Natural killer cell treated with Interleukin-12 subunit alpha and Interleukin-12 subunit beta and Interleukin-15 and Interleukin-18, amount 100 ng/mL, for 72 hours (primary cell): ENCODE measurements around the gene RALGAPB. TPM values are rescaled to one million over a fixed set of nuclear protein-coding genes. Genes with fewer than 3 reads are reported as not detected.
"Not testable (repeated sequence)": the region's sequence is repeated elsewhere in the genome, so short reads cannot be mapped to it uniquely, and the experiment has no call there.

Source experiments
- ATAC-seq, 2 donors: fragments of 150-1000 bp; cut with Tn5 transposase in 1 of 2; sonication (Bioruptor Pico), chemical (Tn5 transposase) in 1 of 2; 2 replicates each; pipeline ENCODE4 v1.10.0; 2021
- DNase-seq: peaks from one replicate; pipeline ENCODE4 v3.0.0; 2022; ENCODE audit warnings: low spot score
- H3K27ac Mint-ChIP-seq, 2 donors: 1 replicate in 1 of 2; 2 replicates in 1 of 2; pipeline ENCODE4 v1.8.0; 2022; ENCODE audit warnings: mixed read lengths in 2 of 2, mild to moderate bottlenecking in 1 of 2, moderate library complexity in 1 of 2
- H3K27me3 Mint-ChIP-seq, 2 donors: 1 replicate in 1 of 2; 2 replicates in 1 of 2; pipeline ENCODE4 v1.8.0; 2022; ENCODE audit warnings: mixed read lengths in 2 of 2
- H3K36me3 Mint-ChIP-seq: one replicate; pipeline ENCODE4 v1.8.0; 2022; ENCODE audit warnings: mixed read lengths
- H3K4me1 Mint-ChIP-seq, 2 donors: 1 replicate in 1 of 2; 2 replicates in 1 of 2; pipeline ENCODE4 v1.8.0; 2022; ENCODE audit warnings: low read depth in 2 of 2, mixed read lengths in 2 of 2, mild to moderate bottlenecking in 1 of 2
- H3K4me3 Mint-ChIP-seq: one replicate; pipeline ENCODE4 v1.8.0; 2022; ENCODE audit warnings: mixed read lengths
- H3K9me3 Mint-ChIP-seq: 2 replicates; pipeline ENCODE4 v1.8.0; 2022; ENCODE audit warnings: mixed read lengths
- total RNA-seq, 2 donors: library from RNA; stranded (reverse); gene quantifications; one replicate each; pipeline ENCODE4 v1.2.3, GENCODE V29; 2022

The RALGAPB gene
- total RNA-seq, 2 donors from 2014 or later: 37.7 to 41.4 TPM

DNA sequence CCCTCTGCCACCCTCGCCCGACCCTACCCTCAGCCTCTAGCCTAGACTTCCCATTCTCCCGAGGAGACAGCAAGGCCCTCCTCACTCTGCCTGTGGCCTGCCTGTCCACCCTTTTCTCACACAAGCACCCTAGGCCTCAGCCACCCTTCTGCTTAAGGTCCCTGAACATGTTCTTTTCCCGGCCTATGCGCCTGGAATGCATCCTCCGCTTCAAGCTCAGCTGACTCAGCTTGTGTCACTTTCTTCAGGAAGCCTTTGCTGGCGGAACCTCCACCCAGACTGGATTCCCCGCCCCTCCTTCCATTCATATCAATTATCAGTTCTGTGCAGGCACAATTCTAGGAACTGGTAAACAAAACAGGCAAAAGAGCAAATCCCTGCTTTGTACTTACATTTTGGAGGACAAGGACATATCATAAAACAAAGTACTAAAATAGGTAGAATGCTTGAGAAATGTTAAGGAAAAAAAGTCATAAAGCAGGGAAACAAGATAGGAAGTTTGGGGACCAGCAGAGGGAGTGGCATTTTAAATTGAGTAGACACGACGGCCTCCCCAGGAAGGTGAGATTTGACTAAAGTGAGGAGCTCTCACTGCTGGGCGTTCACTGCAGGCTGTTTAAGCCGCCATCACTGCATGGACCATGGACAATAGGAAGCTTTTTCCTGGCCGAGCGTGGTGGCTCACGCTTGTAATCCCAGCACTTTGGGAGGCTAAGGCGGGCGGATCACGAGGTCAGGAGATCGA, 19.6 kb upstream of the RALGAPB start:
- peaks cover 2 to 6% of the 10 kb centered on the region in 2 donors for H3K27me3 Mint-ChIP-seq
- peaks cover 13% of the 10 kb centered on the region for H3K36me3 Mint-ChIP-seq
- no peak overlapping the region for H3K27ac Mint-ChIP-seq
- DNase-seq: no peak
- no peak overlapping the region for H3K4me3 Mint-ChIP-seq
- H3K4me1 Mint-ChIP-seq: peaks cover 5% of the 10 kb centered on the region in 2 donors
- ATAC-seq: no peak
- no peaks in the 10 kb centered on the region for H3K9me3 Mint-ChIP-seq

DNA sequence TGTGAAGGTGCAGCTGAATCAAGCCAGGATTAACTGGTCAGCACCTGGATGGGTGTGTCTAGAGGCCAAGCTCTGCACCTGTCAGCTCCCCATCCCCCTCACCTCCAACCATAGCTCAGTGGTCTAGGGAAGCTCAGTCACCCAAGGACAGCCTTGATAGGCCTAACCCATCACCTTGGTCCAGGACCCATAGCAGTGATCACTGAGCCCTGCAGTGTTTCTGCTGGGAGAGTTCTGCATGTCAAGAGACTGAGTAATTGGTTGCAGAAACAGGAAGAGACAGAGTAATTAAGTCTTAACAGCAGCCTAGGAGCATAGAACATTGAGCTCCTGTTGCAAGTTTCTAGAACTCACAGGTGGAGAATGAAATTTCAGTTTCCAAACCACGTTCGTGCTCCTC, 18.7 kb upstream of the RALGAPB start:
- H3K36me3 Mint-ChIP-seq: peaks cover 13% of the 10 kb centered on the region
- no peaks in the 10 kb centered on the region for H3K9me3 Mint-ChIP-seq
- ATAC-seq (no peak), DNase-seq (no peak)
- no peak overlapping the region for H3K27ac Mint-ChIP-seq
- H3K27me3 Mint-ChIP-seq: peaks cover 2 to 6% of the 10 kb centered on the region in 2 donors
- H3K4me3 Mint-ChIP-seq: no peak overlapping the region
- no peaks in the 10 kb centered on the region for H3K4me1 Mint-ChIP-seq

DNA sequence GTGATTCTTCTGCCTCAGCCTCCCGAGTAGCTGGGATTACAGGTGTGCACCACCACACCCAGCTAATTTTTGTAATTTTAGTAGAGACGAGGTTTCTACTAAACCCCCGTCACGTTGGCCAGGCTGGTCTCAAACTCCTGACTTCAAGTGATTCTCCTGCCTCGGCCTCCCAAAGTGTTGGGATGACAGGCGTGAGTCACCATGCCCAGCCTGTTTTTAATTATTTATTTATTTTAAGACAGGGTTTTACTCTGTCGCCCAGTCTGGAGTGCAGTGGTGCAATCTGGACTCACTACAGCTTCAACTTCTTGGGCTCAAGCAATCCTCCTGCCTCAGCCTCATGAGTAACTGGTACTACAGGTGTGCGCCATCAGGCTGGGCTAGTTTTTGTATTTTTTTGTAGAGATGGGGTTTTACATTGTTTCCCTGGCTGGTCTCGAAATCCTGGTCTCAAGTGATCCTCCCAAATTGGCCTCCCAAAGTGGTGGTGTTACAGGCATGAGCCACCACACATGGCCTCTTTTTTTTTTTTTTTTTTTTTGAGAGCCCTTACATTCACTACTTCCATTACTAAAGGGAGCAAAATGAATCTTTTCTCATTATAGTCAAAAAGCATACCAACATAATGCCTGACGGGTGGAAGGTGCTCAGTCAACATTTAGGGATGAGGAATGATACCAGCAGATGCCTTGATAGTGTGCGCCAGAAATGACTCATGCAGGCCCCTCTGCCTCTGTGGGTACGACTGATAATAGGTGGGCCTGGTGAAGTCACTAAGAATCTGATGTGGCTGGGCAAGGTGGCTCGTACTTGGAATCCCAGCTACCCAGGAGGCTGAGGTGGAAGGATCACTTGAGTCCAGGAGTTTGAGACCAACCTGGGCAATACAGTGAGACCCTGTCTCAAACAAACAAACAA, 17.8 kb upstream of the RALGAPB start:
- no peak overlapping the region for H3K27ac Mint-ChIP-seq
- H3K4me1 Mint-ChIP-seq: no peaks in the 10 kb centered on the region
- H3K27me3 Mint-ChIP-seq: peaks cover 2 to 6% of the 10 kb centered on the region in 2 donors
- H3K4me3 Mint-ChIP-seq: no peak overlapping the region
- no peak for DNase-seq
- H3K9me3 Mint-ChIP-seq: no peaks in the 10 kb centered on the region
- H3K36me3 Mint-ChIP-seq: peaks cover 8% of the 10 kb centered on the region
- ATAC-seq: no peak

DNA sequence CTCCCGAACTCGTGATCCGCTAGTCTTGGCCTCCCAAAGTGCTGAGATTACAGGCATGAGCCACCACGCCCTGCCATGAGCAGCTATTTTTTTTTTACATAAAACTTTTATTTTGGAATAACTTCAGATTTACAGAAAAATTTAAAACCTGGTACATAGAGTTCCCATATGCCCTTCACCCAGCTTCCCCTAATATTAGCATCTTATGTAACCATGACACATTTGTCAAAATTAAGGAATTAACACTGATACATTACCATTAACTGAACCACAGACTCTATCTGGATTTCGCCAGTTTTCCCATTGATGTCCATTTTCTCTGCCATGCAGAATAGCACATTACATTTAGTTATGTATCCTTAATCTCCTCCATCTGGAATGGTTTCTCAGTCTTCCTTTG, 14.3 kb upstream of the RALGAPB start:
- DNase-seq (no peak), ATAC-seq (no peak)
- H3K4me3 Mint-ChIP-seq: no peak overlapping the region
- no peaks in the 10 kb centered on the region for H3K4me1 Mint-ChIP-seq
- H3K9me3 Mint-ChIP-seq: no peaks in the 10 kb centered on the region
- H3K27me3 Mint-ChIP-seq: peaks cover 2 to 6% of the 10 kb centered on the region in 2 donors
- no peaks in the 10 kb centered on the region for H3K36me3 Mint-ChIP-seq
- no peak overlapping the region for H3K27ac Mint-ChIP-seq

DNA sequence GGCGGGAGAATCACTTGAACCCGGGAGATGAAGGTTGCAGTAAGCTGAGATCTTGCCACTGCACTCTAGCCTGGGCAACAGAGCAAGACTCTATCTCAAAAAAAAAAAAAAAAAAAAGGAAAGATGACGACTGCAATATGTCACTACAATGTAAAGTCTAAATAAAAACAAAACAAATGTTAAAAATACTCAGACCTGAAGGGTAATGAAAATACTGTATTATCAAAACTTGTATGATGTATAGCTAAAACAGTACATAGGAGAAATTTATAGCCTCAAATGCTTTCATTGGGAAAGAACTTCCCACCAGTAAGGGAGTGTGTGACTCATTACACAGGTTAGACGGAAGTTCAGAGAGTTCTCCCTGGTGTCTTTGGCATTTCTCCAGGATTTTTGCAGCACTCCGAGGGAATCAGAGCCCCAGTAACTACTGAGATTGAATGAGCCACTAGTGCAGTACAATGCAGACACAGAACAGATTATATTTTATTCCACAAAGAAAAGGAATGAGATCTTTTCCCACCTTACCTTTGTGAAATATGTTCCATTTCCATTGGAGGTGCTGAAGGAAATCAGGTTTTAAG, 12.5 kb upstream of the RALGAPB start:
- DNase-seq (no peak), ATAC-seq (no peak)
- Mint-ChIP-seq H3K27me3 (peaks cover 2 to 6% of the 10 kb centered on the region in 2 donors), H3K4me3 (no peak overlapping the region), H3K4me1 (no peaks in the 10 kb centered on the region), H3K9me3 (no peaks in the 10 kb centered on the region), H3K27ac (no peak overlapping the region), H3K36me3 (no peaks in the 10 kb centered on the region)

DNA sequence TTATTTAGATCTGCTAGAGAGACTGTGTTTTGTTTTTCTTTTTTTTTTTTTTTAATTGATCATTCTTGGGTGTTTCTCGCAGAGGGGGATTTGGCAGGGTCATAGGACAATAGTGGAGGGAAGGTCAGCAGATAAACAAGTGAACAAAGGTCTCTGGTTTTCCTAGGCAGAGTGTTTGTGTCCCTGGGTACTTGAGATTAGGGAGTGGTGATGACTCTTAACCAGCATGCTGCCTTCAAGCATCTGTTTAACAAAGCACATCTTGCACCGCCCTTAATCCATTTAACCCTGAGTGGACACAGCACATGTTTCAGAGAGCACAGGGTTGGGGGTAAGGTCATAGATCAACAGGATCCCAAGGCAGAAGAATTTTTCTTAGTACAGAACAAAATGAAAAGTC, 12.0 kb upstream of the RALGAPB start:
- DNase-seq, H3K36me3 Mint-ChIP-seq, H3K9me3 Mint-ChIP-seq, H3K27me3 Mint-ChIP-seq, ATAC-seq, H3K4me3 Mint-ChIP-seq, H3K4me1 Mint-ChIP-seq, H3K27ac Mint-ChIP-seq: not testable (repeated sequence)

DNA sequence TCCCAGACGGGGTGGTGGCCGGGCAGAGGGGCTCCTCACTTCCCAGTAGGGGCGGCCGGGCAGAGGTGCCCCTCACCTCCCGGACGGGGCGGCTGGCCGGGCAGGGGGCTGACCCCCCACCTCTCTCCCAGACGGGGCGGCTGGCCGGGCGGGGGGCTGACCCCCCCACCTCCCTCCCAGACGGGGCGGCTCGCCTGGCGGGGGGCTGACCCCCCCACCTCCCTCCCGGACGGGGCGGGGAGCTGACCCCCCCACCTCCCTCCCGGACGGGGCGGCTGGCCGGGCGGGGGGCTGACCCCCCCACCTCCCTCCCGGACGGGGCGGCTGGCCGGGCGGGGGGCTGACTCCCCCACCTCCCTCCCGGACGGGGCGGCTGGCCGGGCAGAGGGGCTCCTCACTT, 11.5 kb upstream of the RALGAPB start:
- not testable (repeated sequence) for ATAC-seq, DNase-seq

DNA sequence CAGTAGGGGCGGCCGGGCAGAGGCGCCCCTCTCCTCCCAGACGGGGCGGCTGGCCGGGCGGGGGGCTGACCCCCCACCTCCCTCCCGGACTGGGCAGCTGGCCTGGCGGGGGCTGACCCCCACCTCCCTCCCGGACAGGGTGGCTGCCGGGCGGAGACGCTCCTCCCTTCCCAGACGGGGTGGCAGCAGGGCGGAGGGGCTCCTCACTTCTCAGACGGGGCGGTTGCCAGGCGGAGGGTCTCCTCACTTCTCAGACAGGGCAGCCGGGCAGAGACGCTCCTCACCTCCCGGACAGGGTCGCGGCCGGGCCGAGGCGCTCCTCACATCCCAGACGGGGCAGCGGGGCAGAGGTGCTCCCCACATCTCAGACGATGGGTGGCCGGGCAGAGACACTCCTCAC, 11.1 kb upstream of the RALGAPB start:
- not testable (repeated sequence) for H3K4me3 Mint-ChIP-seq, H3K9me3 Mint-ChIP-seq, H3K4me1 Mint-ChIP-seq, ATAC-seq, DNase-seq, H3K27me3 Mint-ChIP-seq, H3K27ac Mint-ChIP-seq, H3K36me3 Mint-ChIP-seq

More for the DNA sequence above, 11.5 kb upstream of the RALGAPB start:
- H3K27ac Mint-ChIP-seq, H3K27me3 Mint-ChIP-seq, H3K4me3 Mint-ChIP-seq, H3K9me3 Mint-ChIP-seq, H3K36me3 Mint-ChIP-seq, H3K4me1 Mint-ChIP-seq: not testable (repeated sequence)

DNA sequence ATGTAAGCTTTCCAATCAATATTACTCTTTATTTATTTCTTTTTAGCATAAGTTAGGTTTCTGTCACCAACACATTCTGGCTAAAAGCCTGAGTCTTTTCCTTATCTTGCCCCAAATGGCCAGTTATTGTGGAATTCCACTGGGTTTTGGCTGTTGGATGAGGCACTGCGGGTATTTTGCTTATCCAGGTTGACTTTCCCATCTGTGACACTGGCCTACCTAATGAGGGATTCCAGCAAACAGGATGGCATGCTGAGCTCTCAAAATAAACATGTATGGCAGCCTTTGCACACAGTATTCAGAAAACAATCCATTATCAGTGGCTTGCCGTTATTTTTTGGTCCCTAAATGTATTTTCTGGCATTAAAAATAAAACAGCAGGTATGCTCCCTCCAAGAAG, 6.5 kb upstream of the RALGAPB start:
- Mint-ChIP-seq H3K9me3 (no peaks in the 10 kb centered on the region), H3K4me1 (no peaks in the 10 kb centered on the region), H3K4me3 (no peak overlapping the region), H3K27me3 (no peaks in the 10 kb centered on the region), H3K36me3 (no peaks in the 10 kb centered on the region), H3K27ac (no peak overlapping the region)
- no peak for DNase-seq
- no peak for ATAC-seq

DNA sequence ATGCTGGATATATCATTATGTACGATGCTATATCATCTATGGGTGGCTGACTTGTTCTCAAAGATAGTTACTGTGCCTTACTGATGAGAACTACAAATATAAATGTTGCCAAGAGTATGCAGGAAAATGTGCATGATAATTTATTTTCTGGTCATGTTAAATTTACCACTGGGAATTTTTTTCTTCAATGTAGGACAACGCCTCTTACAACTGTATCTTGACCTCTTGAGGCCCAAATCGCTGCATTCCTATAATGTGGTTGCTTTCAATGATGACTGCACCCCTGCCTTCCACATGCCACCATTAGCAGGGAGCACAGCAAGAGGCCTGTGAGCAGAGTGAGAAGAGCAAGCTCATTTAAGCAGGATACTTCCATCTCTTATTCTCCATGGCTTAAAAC, 5.7 kb upstream of the RALGAPB start:
- Mint-ChIP-seq H3K4me1 (peaks cover 4 to 5% of the 10 kb centered on the region in 2 donors), H3K4me3 (no peak overlapping the region), H3K27me3 (no peaks in the 10 kb centered on the region), H3K9me3 (no peaks in the 10 kb centered on the region), H3K27ac (no peak overlapping the region), H3K36me3 (no peaks in the 10 kb centered on the region)
- DNase-seq: no peak
- ATAC-seq: no peak

DNA sequence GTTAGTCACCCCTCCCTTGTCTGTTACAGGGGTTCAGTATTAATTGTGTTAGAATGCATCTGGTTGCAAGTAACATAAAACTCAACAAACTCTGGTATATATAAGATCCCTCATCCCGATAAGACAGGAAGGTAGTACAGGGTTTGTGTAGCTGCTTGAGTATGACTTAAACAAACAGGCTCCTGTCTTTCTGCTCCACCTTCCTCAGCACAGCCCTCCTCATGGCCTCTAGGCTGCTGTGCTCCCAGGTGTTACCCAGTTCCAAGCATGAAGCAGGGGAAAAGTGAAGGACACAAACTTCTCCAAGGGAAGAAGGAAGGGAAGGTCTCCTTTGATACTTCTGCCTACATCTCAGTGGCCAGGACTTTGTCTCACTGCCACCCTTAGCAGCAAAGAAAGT, 1.4 kb upstream of the RALGAPB start:
- Mint-ChIP-seq H3K27ac (no peak overlapping the region), H3K4me1 (peaks cover 31 to 32% of the 10 kb centered on the region in 2 donors), H3K9me3 (no peaks in the 10 kb centered on the region), H3K27me3 (no peaks in the 10 kb centered on the region), H3K36me3 (no peaks in the 10 kb centered on the region), H3K4me3 (no peak overlapping the region)
- no peak for DNase-seq
- ATAC-seq: no peak

DNA sequence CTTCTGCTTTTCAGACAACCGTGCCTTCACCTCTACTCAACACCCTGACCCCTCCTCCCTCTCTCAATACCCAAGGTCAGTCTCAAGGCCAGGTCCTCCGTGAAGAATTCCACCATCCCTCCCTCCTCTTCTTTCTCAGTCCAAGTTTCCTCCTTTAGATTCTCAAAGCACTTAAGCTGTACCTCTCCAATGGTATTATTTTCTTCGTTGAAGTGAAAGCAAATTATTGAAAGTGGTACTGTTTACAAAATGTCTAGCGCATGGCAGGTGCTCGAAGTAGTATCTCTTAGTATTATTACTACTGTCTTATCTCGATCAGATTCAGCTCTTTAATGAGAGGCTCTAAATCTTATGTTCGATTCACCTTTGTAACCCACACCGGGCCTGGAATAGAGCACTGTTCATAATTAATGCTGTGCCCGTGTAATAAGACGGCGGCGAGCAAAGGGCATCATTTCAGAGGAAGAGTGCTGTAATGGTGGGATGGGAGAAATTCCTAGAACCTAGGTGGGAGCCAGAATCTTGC, 593 bp upstream of the RALGAPB start:
- no peak for DNase-seq
- Mint-ChIP-seq H3K9me3 (no peaks in the 10 kb centered on the region), H3K27ac (peak overlapping the region; percentile 82 to 91), H3K36me3 (no peaks in the 10 kb centered on the region), H3K4me3 (peak overlapping the region; percentile 97), H3K4me1 (peaks cover 36 to 40% of the 10 kb centered on the region in 2 donors), H3K27me3 (no peaks in the 10 kb centered on the region)
- ATAC-seq: no peak

DNA sequence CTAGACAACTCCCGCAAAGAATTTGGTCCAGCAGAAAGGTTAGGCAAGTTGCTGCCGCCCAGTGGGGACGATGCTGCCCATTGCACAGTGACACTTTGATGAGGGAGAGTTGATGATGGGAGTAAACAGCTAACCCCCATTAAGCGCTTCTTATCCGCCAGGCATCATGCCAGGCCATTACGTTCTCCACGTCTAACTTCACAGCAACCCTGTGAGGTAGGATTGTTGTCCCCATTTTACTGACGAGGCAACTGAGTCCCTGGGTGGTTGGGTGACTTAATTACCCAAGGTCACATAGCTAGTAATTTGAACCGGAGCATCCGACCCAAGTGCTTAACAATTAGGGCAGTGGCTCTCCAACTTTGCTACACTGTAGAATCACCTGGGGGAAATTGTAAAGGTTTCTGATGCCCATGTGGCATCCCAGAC, 738 bp downstream of the RALGAPB start:
- H3K27ac Mint-ChIP-seq: peak overlapping the region; percentile 82 to 91
- H3K4me3 Mint-ChIP-seq: peak overlapping the region; percentile 97
- no peak for DNase-seq
- H3K27me3 Mint-ChIP-seq: no peaks in the 10 kb centered on the region
- no peak for ATAC-seq
- H3K36me3 Mint-ChIP-seq: no peaks in the 10 kb centered on the region
- peaks cover 36 to 40% of the 10 kb centered on the region in 2 donors for H3K4me1 Mint-ChIP-seq
- H3K9me3 Mint-ChIP-seq: no peaks in the 10 kb centered on the region

DNA sequence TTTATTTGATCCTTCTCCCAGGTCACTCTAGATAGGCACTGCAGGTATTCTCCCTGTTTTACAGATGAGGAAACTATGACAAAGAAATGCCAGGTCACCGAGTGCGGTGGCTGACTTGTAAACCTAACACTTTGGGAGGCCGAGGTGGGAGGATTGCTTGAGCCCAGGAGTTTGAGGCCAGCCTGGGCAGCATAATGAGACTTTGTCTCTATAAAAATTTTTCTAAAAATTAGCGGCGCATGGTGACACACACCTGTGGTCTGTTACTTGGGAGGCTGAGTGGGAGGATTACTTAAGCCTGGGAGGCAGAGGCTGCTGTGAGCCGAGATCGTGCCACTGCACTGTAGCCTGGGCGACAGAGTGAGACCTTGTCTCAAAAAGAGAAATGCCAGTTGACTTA, 5.1 kb downstream of the RALGAPB start:
- DNase-seq (no peak), ATAC-seq (no peak)
- Mint-ChIP-seq H3K4me1 (peaks cover 39 to 42% of the 10 kb centered on the region in 2 donors), H3K4me3 (no peak overlapping the region), H3K36me3 (no peaks in the 10 kb centered on the region), H3K27me3 (no peaks in the 10 kb centered on the region), H3K9me3 (no peaks in the 10 kb centered on the region), H3K27ac (no peak overlapping the region)
